ENCODE data around the gene RNF41.

The RNF41 gene

DNA sequence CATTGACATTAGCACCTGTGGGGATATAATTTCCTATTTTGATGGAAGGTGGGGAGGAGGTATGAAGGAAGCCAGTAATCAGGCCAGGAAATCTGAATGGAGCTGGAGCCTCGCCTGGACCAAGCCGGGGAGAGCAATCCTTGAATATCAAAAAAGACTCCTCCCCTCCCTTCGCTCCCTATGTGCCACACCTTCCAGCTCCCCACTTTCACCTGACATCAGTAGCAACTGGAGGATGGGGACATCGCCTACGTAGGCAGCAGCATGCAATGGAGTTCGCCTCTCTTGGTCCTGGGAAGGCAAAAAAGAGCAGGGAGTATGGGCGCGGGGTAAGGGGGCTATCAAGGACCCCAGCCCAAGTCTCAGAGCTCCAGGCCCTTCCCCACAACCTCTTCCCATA lies 35.3 kb upstream of the RNF41 start:
- DNase-seq (ENCODE audit: low read depth), result no peak
- peak overlapping the region; percentile 57 for H3K4me3 ChIP-seq (ENCODE audit: low read depth, low read length)
- TF ChIP-seq, protein P1, sequence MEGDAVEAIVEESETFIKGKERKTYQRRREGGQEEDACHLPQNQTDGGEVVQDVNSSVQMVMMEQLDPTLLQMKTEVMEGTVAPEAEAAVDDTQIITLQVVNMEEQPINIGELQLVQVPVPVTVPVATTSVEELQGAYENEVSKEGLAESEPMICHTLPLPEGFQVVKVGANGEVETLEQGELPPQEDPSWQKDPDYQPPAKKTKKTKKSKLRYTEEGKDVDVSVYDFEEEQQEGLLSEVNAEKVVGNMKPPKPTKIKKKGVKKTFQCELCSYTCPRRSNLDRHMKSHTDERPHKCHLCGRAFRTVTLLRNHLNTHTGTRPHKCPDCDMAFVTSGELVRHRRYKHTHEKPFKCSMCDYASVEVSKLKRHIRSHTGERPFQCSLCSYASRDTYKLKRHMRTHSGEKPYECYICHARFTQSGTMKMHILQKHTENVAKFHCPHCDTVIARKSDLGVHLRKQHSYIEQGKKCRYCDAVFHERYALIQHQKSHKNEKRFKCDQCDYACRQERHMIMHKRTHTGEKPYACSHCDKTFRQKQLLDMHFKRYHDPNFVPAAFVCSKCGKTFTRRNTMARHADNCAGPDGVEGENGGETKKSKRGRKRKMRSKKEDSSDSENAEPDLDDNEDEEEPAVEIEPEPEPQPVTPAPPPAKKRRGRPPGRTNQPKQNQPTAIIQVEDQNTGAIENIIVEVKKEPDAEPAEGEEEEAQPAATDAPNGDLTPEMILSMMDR (IDR thresholded peaks at IDR 0.05; ENCODE audit: low read depth, low read length, missing control alignments), result no peak

DNA sequence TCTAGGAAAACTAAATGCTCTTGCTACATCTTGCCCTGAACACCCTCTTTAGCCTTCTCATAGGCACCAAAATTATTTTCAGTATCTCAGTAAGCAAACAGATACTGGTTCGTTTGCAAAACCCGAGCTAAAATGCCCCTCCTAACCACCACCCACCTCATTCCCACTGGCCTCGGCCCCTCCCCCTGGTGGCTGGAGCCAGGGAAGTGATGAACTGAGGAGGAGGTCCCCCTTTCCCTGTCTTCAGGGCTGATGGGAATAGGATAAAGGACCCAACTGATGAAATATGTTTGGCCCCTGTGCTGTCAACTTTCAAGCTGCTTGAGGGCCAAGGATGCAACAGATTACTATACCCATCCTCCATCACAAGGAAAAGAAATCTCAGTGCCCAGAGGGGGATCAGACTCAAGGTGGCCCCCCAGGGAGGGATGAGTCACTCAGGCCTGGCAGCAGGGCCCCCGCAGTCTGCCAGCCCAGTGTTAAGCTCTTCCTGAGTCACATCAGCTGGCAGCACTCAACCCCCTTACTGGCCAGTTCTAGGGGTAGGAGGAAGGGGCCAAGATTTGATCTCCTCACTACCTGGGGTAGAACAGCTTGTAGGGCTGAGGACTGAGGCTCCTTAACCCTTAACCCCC lies 34.7 kb upstream of the RNF41 start:
- no peak overlapping the region for H3K4me3 ChIP-seq (ENCODE audit: low read depth, low read length)
- TF ChIP-seq, protein P1 (IDR thresholded peaks at IDR 0.05; ENCODE audit: low read depth, low read length, missing control alignments), result no peak
- DNase-seq (ENCODE audit: low read depth), result no peak

DNA sequence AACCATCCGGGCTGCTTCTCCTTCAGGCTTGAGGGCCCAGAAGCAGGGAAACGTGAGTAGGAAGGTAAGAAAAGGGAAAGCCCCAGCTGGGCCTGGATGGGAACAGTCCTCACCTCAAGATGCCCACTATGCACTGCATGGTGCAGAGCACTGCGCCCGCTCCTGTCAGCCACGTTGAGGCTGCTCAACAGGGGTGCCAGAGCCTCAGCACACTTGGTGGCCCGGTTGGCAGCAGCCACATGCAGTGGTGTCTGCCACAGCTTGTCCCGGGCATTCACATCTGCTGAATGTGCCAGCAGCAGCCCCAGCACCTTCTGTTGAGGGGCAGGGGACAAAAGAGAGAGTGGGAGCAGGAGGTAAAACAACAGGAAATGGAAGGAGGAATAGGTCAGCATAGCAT lies 33.9 kb upstream of the RNF41 start:
- no peak overlapping the region for H3K4me3 ChIP-seq (ENCODE audit: low read depth, low read length)
- no peak for DNase-seq (ENCODE audit: low read depth)
- TF ChIP-seq, protein P1 (IDR thresholded peaks at IDR 0.05; ENCODE audit: low read depth, low read length, missing control alignments), result no peak

DNA sequence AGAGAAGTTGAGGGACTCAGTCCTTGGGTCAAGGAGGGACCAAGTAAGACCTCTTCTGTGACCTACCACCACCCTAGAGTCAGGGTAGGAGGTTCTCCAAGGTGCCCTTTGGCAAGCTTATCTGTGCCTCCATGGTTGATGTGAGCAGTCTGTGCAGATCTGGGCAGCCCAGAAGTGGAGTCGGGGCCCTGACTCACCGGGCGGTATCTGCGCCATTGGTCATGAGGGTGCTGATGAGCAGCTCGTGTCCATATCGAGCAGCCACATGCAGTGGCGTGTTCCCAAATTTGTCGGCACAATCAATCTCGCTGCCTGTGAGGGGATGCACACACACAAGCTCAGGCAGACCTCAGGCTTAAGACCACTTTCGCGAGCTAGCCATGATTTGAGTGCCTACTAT lies 31.4 kb upstream of the RNF41 start:
- TF ChIP-seq, protein P1 (IDR thresholded peaks at IDR 0.05; ENCODE audit: low read depth, low read length, missing control alignments), result no peak
- DNase-seq (ENCODE audit: low read depth), result no peak
- no peak overlapping the region for H3K4me3 ChIP-seq (ENCODE audit: low read depth, low read length)

DNA sequence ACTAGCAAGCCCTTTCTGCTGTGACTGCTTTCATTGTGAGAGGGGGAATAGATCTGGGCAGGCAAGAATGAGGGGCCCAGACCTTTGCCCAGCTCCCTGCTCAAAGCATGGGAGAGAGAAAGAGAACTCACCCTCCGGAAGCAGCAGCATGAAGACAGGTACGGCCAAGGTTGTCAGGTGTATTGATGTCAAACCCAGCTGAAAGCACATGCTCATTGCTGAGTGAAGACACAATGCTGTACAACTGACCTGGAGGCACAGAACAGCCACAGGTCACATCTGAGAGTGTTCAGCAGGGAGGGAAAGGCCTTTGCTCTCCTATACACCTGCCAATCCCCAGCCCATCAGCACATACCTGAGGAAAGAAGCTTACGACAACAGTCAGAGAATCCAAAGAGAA lies 30.9 kb upstream of the RNF41 start:
- TF ChIP-seq, protein P1 (IDR thresholded peaks at IDR 0.05; ENCODE audit: low read depth, low read length, missing control alignments), result no peak
- no peak for DNase-seq (ENCODE audit: low read depth)
- H3K4me3 ChIP-seq (ENCODE audit: low read depth, low read length), result no peak overlapping the region

DNA sequence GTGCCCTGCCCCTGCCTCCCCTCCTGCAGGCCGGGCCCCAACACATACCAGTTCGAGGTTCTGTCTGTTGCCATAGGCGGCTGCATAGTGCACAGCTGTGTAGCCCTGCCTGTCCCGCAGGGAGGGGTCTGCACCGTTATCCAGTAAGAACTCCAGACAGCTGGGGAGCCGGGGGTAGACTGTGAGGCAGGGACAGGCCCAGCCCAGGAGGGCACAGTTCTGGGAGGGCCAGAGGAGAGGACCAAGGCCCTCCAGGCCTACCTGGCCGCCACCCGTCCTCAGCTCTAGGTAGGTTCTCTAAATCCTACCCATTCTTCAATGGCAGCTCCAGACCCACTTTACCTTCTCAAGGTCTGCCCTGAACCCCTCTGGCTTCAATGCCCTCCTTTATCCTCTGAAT lies 27.0 kb upstream of the RNF41 start:
- DNase-seq (ENCODE audit: low read depth), result no peak
- TF ChIP-seq, protein P1 (IDR thresholded peaks at IDR 0.05; ENCODE audit: low read depth, low read length, missing control alignments), result no peak
- H3K4me3 ChIP-seq (ENCODE audit: low read depth, low read length), result no peak overlapping the region

DNA sequence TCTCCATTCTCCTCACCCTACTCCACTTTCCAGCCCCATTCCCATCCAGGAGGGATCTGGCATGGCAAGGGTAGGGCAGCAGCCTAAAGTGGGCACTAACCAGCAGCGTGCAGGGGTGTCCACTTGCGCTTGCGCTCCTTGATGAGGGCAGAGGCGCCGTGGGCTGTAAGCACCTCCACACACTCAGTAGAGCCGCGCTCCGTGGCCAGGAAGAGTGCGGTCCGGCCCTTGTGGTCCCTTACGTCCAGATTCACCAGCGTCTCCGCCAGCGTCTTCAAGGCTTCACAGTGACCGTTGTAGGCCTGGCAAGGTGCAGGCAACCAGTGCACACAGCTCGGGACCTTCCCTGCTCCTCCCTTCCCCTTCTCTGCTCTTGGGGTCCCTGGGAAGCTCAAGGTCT lies 26.2 kb upstream of the RNF41 start:
- no peak overlapping the region for H3K4me3 ChIP-seq (ENCODE audit: low read depth, low read length)
- DNase-seq (ENCODE audit: low read depth), result no peak
- TF ChIP-seq, protein P1 (IDR thresholded peaks at IDR 0.05; ENCODE audit: low read depth, low read length, missing control alignments), result no peak

Measured in GM12864 (cell line).